Stomach (tissue), 4 donors: ENCODE results near the gene YPEL1.

Experiments
- CTCF ChIP-seq, 7 experiments: fragments of 450-650 bp in 4 of 7; fragments of 200-600 bp in 3 of 7; sonication (generic) in 3 of 7; IDR thresholded peaks; one replicate each; pipeline ENCODE4 v1.5.1; 2016 to 2019; ENCODE audit warnings: antibody characterized with exemption in 7 of 7, control low read depth in 2 of 7, mild to moderate bottlenecking in 1 of 7
- POLR2A ChIP-seq, 4 donors: fragments of 450-650 bp; IDR thresholded peaks; one replicate each; pipeline ENCODE4 v1.6.1; 2016; ENCODE audit warnings: antibody characterized with exemption in 4 of 4, control low read depth in 2 of 4, mild to moderate bottlenecking in 1 of 4, moderate library complexity in 1 of 4

GRCh38 chr22:21759093-21759492 lies 23.5 kb upstream of the YPEL1 start:
- TF ChIP-seq CTCF (IDR thresholded peaks at IDR 0.05) (no peak), POLR2A (IDR thresholded peaks at IDR 0.05) (no peak)
